Omental fat pad (tissue), 4 donors: Measurements from ENCODE around the gene AVL9. TPM values are rescaled to one million over a fixed set of nuclear protein-coding genes. Genes with fewer than 3 reads are reported as not detected.

Experiments used
- total RNA-seq, 4 donors: library from RNA; depleted of rRNA; stranded (reverse); fragments of >200 nt; gene quantifications; one replicate each; pipeline ENCODE4 v1.1.0, GENCODE V29; 2016

AVL9 gene
- total RNA-seq, 4 donors from 2014 or later = 20.7 to 42.2 (median 29.2) TPM

Other genes with a start within 250 kb of the AVL9 start
- 10 to 100 TPM; 10.5 to 21.4 (median 14.1) TPM for gene LSM5, start 5.1 kb upstream of the AVL9 start, total RNA-seq